ENCODE data around the gene NAV2.

NAV2 gene

GRCh38 chr11:19704213-19704612 is 8.4 kb upstream of the NAV2 start:
- H3K27ac ChIP-seq (ENCODE audit: low read depth, low read length): no peak overlapping the region
- whole genome bisulfite sequencing: 100% methylated on average over 1 of the region's 1 CpG

GRCh38 chr11:19705936-19706335 is 6.7 kb upstream of the NAV2 start:
- no peaks in the 10 kb centered on the region for H3K9me3 ChIP-seq (ENCODE audit: insufficient read depth, low read depth, low read length)
- no peak overlapping the region for H3K27ac ChIP-seq (ENCODE audit: low read depth, low read length)
- H3K4me1 ChIP-seq (ENCODE audit: insufficient read depth, low read length): peaks cover 12% of the 10 kb centered on the region
- H3K27me3 ChIP-seq (ENCODE audit: insufficient read depth, low read length): peaks cover 8% of the 10 kb centered on the region; the same call in 1 of the 2 replicates
- H3K36me3 ChIP-seq (ENCODE audit: insufficient read depth, low read length): no peaks in the 10 kb centered on the region
- no peak overlapping the region for H3K9ac ChIP-seq (ENCODE audit: low read depth, low read length)
- no CpG with 5 or more reads among the region's 1 CpG for WGBS
- no peak overlapping the region for H3K4me3 ChIP-seq (ENCODE audit: low read length)

More at GRCh38 chr11:19704213-19704612, 8.4 kb upstream of the NAV2 start:
- no peaks in the 10 kb centered on the region for H3K9me3 ChIP-seq (ENCODE audit: insufficient read depth, low read depth, low read length)
- no peaks in the 10 kb centered on the region for H3K27me3 ChIP-seq (ENCODE audit: insufficient read depth, low read length)
- no peak overlapping the region for H3K9ac ChIP-seq (ENCODE audit: low read depth, low read length)
- no peaks in the 10 kb centered on the region for H3K36me3 ChIP-seq (ENCODE audit: insufficient read depth, low read length)
- H3K4me1 ChIP-seq (ENCODE audit: insufficient read depth, low read length): peaks cover 12% of the 10 kb centered on the region
- H3K4me3 ChIP-seq (ENCODE audit: low read length): no peak overlapping the region

GRCh38 chr11:19711911-19712280 is 741 bp upstream of the NAV2 start:
- Histone ChIP-seq H3K9me3 (ENCODE audit: insufficient read depth, low read depth, low read length) (no peaks in the 10 kb centered on the region), H3K27me3 (ENCODE audit: insufficient read depth, low read length) (peaks cover 56% of the 10 kb centered on the region), H3K4me1 (ENCODE audit: insufficient read depth, low read length) (peaks cover 17% of the 10 kb centered on the region), H3K27ac (ENCODE audit: low read depth, low read length) (peak overlapping the region; percentile 95), H3K9ac (ENCODE audit: low read depth, low read length) (peak overlapping the region; percentile 89), H3K4me3 (ENCODE audit: low read length) (peak overlapping the region; percentile 68), H3K36me3 (ENCODE audit: insufficient read depth, low read length) (no peaks in the 10 kb centered on the region)
- WGBS: 22% methylated on average over 12 of the region's 16 CpGs

GRCh38 chr11:19713196-19714021 is 772 bp downstream of the NAV2 start:
- Histone ChIP-seq H3K27ac (ENCODE audit: low read depth, low read length) (no peak overlapping the region), H3K9me3 (ENCODE audit: insufficient read depth, low read depth, low read length) (no peaks in the 10 kb centered on the region), H3K4me3 (ENCODE audit: low read length) (peak overlapping the region; percentile 45), H3K4me1 (ENCODE audit: insufficient read depth, low read length) (peaks cover 17% of the 10 kb centered on the region), H3K36me3 (ENCODE audit: insufficient read depth, low read length) (no peaks in the 10 kb centered on the region), H3K27me3 (ENCODE audit: insufficient read depth, low read length) (peaks cover 58% of the 10 kb centered on the region), H3K9ac (ENCODE audit: low read depth, low read length) (no peak overlapping the region)
- 2% methylated on average over 63 of the region's 63 CpGs for WGBS

- 3% methylated on average over 17 of the region's 17 CpGs for whole genome bisulfite sequencing
- no peak overlapping the region for H3K27ac ChIP-seq (ENCODE audit: low read depth, low read length)
- H3K9ac ChIP-seq (ENCODE audit: low read depth, low read length): no peak overlapping the region
- H3K4me3 ChIP-seq (ENCODE audit: low read length): peak overlapping the region; percentile 45
- H3K36me3 ChIP-seq (ENCODE audit: insufficient read depth, low read length): no peaks in the 10 kb centered on the region
- peaks cover 58% of the 10 kb centered on the region for H3K27me3 ChIP-seq (ENCODE audit: insufficient read depth, low read length)
- H3K9me3 ChIP-seq (ENCODE audit: insufficient read depth, low read depth, low read length): no peaks in the 10 kb centered on the region
- H3K4me1 ChIP-seq (ENCODE audit: insufficient read depth, low read length): peaks cover 17% of the 10 kb centered on the region
These were observed 1.4 kb downstream of the NAV2 start for GRCh38 chr11:19714022-19714386.

GRCh38 chr11:19714387-19715363 is 2.0 kb downstream of the NAV2 start:
- H3K9ac ChIP-seq (ENCODE audit: low read depth, low read length): no peak overlapping the region
- H3K9me3 ChIP-seq (ENCODE audit: insufficient read depth, low read depth, low read length): no peaks in the 10 kb centered on the region
- H3K27ac ChIP-seq (ENCODE audit: low read depth, low read length): no peak overlapping the region
- H3K36me3 ChIP-seq (ENCODE audit: insufficient read depth, low read length): no peaks in the 10 kb centered on the region
- H3K4me1 ChIP-seq (ENCODE audit: insufficient read depth, low read length): peaks cover 17% of the 10 kb centered on the region
- H3K4me3 ChIP-seq (ENCODE audit: low read length): peak overlapping the region; percentile 45
- 26% methylated on average over 21 of the region's 25 CpGs for WGBS
- peaks cover 58% of the 10 kb centered on the region for H3K27me3 ChIP-seq (ENCODE audit: insufficient read depth, low read length)

- Histone ChIP-seq H3K9ac (ENCODE audit: low read depth, low read length) (no peak overlapping the region), H3K36me3 (ENCODE audit: insufficient read depth, low read length) (no peaks in the 10 kb centered on the region), H3K4me3 (ENCODE audit: low read length) (no peak overlapping the region), H3K27me3 (ENCODE audit: insufficient read depth, low read length) (peaks cover 56% of the 10 kb centered on the region), H3K27ac (ENCODE audit: low read depth, low read length) (no peak overlapping the region), H3K9me3 (ENCODE audit: insufficient read depth, low read depth, low read length) (no peaks in the 10 kb centered on the region), H3K4me1 (ENCODE audit: insufficient read depth, low read length) (peaks cover 17% of the 10 kb centered on the region)
- 82% methylated on average over 6 of the region's 6 CpGs for WGBS
These were observed 2.7 kb downstream of the NAV2 start for GRCh38 chr11:19715373-19715772.

- Histone ChIP-seq H3K36me3 (ENCODE audit: insufficient read depth, low read length) (no peaks in the 10 kb centered on the region), H3K4me1 (ENCODE audit: insufficient read depth, low read length) (peaks cover 6% of the 10 kb centered on the region; the same call in 1 of the 2 replicates)
- WGBS: 88% methylated on average over 1 of the region's 1 CpG
These were observed 5.4 kb downstream of the NAV2 start for GRCh38 chr11:19718051-19718450.

GRCh38 chr11:19718951-19719350 is 6.3 kb downstream of the NAV2 start:
- no peak overlapping the region for H3K9ac ChIP-seq (ENCODE audit: low read depth, low read length)
- no peak overlapping the region for H3K4me3 ChIP-seq (ENCODE audit: low read length)
- H3K4me1 ChIP-seq (ENCODE audit: insufficient read depth, low read length): peaks cover 6% of the 10 kb centered on the region; the same call in 1 of the 2 replicates
- H3K36me3 ChIP-seq (ENCODE audit: insufficient read depth, low read length): no peaks in the 10 kb centered on the region
- no peaks in the 10 kb centered on the region for H3K9me3 ChIP-seq (ENCODE audit: insufficient read depth, low read depth, low read length)
- H3K27me3 ChIP-seq (ENCODE audit: insufficient read depth, low read length): peaks cover 31% of the 10 kb centered on the region
- 95% methylated on average over 4 of the region's 4 CpGs for WGBS
- no peak overlapping the region for H3K27ac ChIP-seq (ENCODE audit: low read depth, low read length)

More at GRCh38 chr11:19718051-19718450, 5.4 kb downstream of the NAV2 start:
- Histone ChIP-seq H3K27ac (ENCODE audit: low read depth, low read length) (no peak overlapping the region), H3K9ac (ENCODE audit: low read depth, low read length) (no peak overlapping the region), H3K4me3 (ENCODE audit: low read length) (no peak overlapping the region), H3K9me3 (ENCODE audit: insufficient read depth, low read depth, low read length) (no peaks in the 10 kb centered on the region), H3K27me3 (ENCODE audit: insufficient read depth, low read length) (peaks cover 40% of the 10 kb centered on the region)

GRCh38 chr11:19719960-19720359 is 7.3 kb downstream of the NAV2 start:
- Histone ChIP-seq H3K9ac (ENCODE audit: low read depth, low read length) (no peak overlapping the region), H3K27me3 (ENCODE audit: insufficient read depth, low read length) (peaks cover 21% of the 10 kb centered on the region), H3K4me3 (ENCODE audit: low read length) (no peak overlapping the region), H3K9me3 (ENCODE audit: insufficient read depth, low read depth, low read length) (no peaks in the 10 kb centered on the region), H3K27ac (ENCODE audit: low read depth, low read length) (no peak overlapping the region), H3K4me1 (ENCODE audit: insufficient read depth, low read length) (no peaks in the 10 kb centered on the region), H3K36me3 (ENCODE audit: insufficient read depth, low read length) (no peaks in the 10 kb centered on the region)
- 96% methylated on average over 1 of the region's 1 CpG for WGBS

- Histone ChIP-seq H3K27ac (ENCODE audit: low read depth, low read length) (no peak overlapping the region), H3K4me1 (ENCODE audit: insufficient read depth, low read length) (no peaks in the 10 kb centered on the region)
- 92% methylated on average over 2 of the region's 2 CpGs for WGBS
These were observed 8.5 kb downstream of the NAV2 start for GRCh38 chr11:19721176-19721575.

More at GRCh38 chr11:19721176-19721575, 8.5 kb downstream of the NAV2 start:
- peaks cover 9% of the 10 kb centered on the region; the same call in 1 of the 2 replicates for H3K27me3 ChIP-seq (ENCODE audit: insufficient read depth, low read length)
- no peaks in the 10 kb centered on the region for H3K9me3 ChIP-seq (ENCODE audit: insufficient read depth, low read depth, low read length)
- H3K9ac ChIP-seq (ENCODE audit: low read depth, low read length): no peak overlapping the region
- no peak overlapping the region for H3K4me3 ChIP-seq (ENCODE audit: low read length)
- no peaks in the 10 kb centered on the region for H3K36me3 ChIP-seq (ENCODE audit: insufficient read depth, low read length)
